Immature natural killer cell (primary cell): ENCODE data around the gene SEMA5A. TPM values are rescaled to one million over a fixed set of nuclear protein-coding genes. Genes with fewer than 3 reads are reported as not detected.

ENCODE experiments used
- DNase-seq, 3 donors: peaks; one replicate each; pipeline ENCODE4 v3.0.0; 2022; ENCODE audit warnings: mixed read lengths in 1 of 3
- H3K27ac Mint-ChIP-seq, 6 donors: one replicate each; pipeline ENCODE4 v1.8.0; 2020; ENCODE audit warnings: mixed read lengths in 6 of 6, mild to moderate bottlenecking in 5 of 6, inconsistent platforms in 4 of 6, moderate library complexity in 3 of 6
- H3K27me3 Mint-ChIP-seq, 3 donors: one replicate each; pipeline ENCODE4 v1.8.0; 2020 to 2021; ENCODE audit warnings: low read depth in 3 of 3, mild to moderate bottlenecking in 3 of 3, mixed read lengths in 3 of 3, moderate library complexity in 3 of 3, inconsistent platforms in 1 of 3
- H3K36me3 Mint-ChIP-seq, 3 donors: one replicate each; pipeline ENCODE4 v1.8.0; 2020; ENCODE audit warnings: mixed read lengths in 3 of 3, inconsistent platforms in 2 of 3, mild to moderate bottlenecking in 2 of 3
- H3K4me1 Mint-ChIP-seq, 2 donors: one replicate each; pipeline ENCODE4 v1.8.0; 2020; ENCODE audit warnings: inconsistent platforms in 2 of 2, mild to moderate bottlenecking in 2 of 2, mixed read lengths in 2 of 2, moderate library complexity in 1 of 2
- H3K4me3 Mint-ChIP-seq, 5 donors: one replicate each; pipeline ENCODE4 v1.8.0; 2020; ENCODE audit warnings: mild to moderate bottlenecking in 5 of 5, mixed read lengths in 5 of 5, inconsistent platforms in 3 of 5, moderate library complexity in 3 of 5
- H3K9me3 Mint-ChIP-seq, 6 donors: one replicate each; pipeline ENCODE4 v1.8.0; 2020; ENCODE audit warnings: mild to moderate bottlenecking in 6 of 6, mixed read lengths in 6 of 6, inconsistent platforms in 4 of 6, moderate library complexity in 3 of 6
- polyA plus RNA-seq, 3 donors: library from polyadenylated mRNA; unstranded; fragments of 300-500 nt; fragmentation: Illumina TruSeq; gene quantifications; one replicate each; pipeline ENCODE4 v1.2.3, GENCODE V29; 2021

The SEMA5A gene
- polyA plus RNA-seq, 3 donors from 2014 or later = 0.02 TPM; not detected in 2

- Mint-ChIP-seq H3K36me3 (no peaks in the 10 kb centered on the region), H3K4me1 (no peaks in the 10 kb centered on the region), H3K9me3 (peaks cover 4 to 28% (median 14%) of the 10 kb centered on the region in 6 donors), H3K27me3 (no peaks in the 10 kb centered on the region), H3K4me3 (no peak overlapping the region), H3K27ac (no peak overlapping the region)
- no peak for DNase-seq
These were observed 75.5 kb downstream of the SEMA5A start for GRCh38 chr5:9470410-9470809.

- Mint-ChIP-seq H3K27ac (no peak overlapping the region), H3K27me3 (no peaks in the 10 kb centered on the region), H3K4me1 (no peaks in the 10 kb centered on the region), H3K4me3 (no peak overlapping the region), H3K9me3 (peaks cover 4 to 11% (median 9%) of the 10 kb centered on the region in 6 donors), H3K36me3 (no peaks in the 10 kb centered on the region)
- DNase-seq = no peak
These were observed 77.9 kb downstream of the SEMA5A start for GRCh38 chr5:9468060-9468388.

DNA sequence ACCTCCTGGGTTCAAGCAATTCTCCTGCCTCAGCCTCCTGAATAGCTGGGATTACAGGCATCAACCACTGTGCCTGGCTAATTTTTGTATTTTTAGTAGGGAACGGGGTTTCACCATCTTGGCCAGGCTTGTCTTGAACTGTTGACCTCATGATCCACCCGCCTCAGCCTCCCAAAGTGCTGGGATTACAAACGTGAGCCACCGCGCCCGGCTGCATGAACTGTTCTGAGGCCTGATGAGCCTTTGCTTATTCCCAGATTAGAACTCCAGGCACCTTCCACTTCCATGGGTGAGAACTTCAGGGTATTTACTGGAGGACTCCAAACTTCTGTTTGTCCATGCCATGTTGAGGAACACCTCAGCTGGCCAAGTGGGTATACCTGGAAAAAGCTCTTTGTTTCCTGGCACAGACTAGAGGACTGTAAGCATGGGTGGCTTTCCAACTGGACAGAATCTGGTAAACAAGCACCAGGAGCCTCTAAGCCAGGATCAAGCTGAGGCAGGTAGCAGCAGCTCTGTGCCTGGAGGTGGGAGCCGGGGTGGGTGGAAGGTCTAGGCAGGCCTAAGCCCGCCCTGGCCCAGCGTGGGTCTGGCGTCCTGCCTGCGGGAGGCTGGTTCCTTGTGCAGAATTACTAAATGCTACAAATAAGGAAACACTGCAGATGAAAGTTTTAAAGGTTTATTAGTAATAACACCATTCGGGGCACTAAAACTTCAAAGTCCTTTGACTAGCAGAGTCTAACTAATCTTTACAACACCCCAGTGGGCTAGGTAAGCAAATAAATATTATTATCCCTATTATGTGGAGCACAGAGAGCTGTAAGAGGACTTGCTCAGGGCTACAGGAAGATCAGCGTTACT, 78.4 kb downstream of the SEMA5A start:
- H3K36me3 Mint-ChIP-seq = no peaks in the 10 kb centered on the region
- H3K4me3 Mint-ChIP-seq = no peak overlapping the region
- H3K9me3 Mint-ChIP-seq = peaks cover 5 to 17% (median 10%) of the 10 kb centered on the region in 6 donors

GRCh38 chr5:9466697-9467096, 79.2 kb downstream of the SEMA5A start:
- Mint-ChIP-seq H3K36me3 (no peaks in the 10 kb centered on the region), H3K27ac (no peak overlapping the region), H3K27me3 (no peaks in the 10 kb centered on the region), H3K9me3 (peaks cover 6 to 13% (median 9%) of the 10 kb centered on the region in 6 donors), H3K4me3 (no peak overlapping the region), H3K4me1 (no peaks in the 10 kb centered on the region)
- no peak for DNase-seq

More for the DNA sequence above, 78.4 kb downstream of the SEMA5A start:
- Mint-ChIP-seq H3K27ac (no peak overlapping the region), H3K27me3 (no peaks in the 10 kb centered on the region), H3K4me1 (no peaks in the 10 kb centered on the region)
- DNase-seq = no peak

- no peak for DNase-seq
- Mint-ChIP-seq H3K36me3 (no peaks in the 10 kb centered on the region), H3K27me3 (no peaks in the 10 kb centered on the region), H3K9me3 (peaks cover 6 to 9% (median 7%) of the 10 kb centered on the region in 6 donors), H3K27ac (no peak overlapping the region), H3K4me3 (no peak overlapping the region), H3K4me1 (no peaks in the 10 kb centered on the region)
These were observed 81.4 kb downstream of the SEMA5A start for GRCh38 chr5:9464478-9464877.

DNA sequence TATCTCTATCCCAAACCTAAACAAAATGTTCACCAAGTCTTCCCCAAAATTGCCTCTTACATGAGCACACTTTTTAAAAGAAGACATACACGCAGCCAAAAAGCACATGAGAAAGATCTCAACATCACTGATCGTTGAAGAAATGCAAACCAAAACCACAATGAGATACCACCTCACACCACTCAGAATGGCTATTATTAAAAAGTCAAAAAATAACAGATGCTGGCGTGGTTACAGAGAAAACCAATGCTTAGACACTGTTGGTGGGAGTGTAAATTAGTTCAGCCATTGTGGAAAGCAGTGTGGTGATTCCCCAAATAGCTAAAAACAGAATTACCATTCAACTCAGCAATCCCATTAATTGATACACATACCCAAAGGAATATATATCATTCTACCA, 83.8 kb downstream of the SEMA5A start:
- Mint-ChIP-seq H3K4me1 (no peaks in the 10 kb centered on the region), H3K27me3 (no peaks in the 10 kb centered on the region), H3K27ac (no peak overlapping the region), H3K36me3 (no peaks in the 10 kb centered on the region), H3K4me3 (no peak overlapping the region), H3K9me3 (peaks cover 4 to 16% (median 9%) of the 10 kb centered on the region in 6 donors)
- no peak for DNase-seq

- Mint-ChIP-seq H3K27me3 (no peaks in the 10 kb centered on the region), H3K4me1 (no peaks in the 10 kb centered on the region), H3K36me3 (no peaks in the 10 kb centered on the region), H3K9me3 (peaks cover 3 to 21% (median 5%) of the 10 kb centered on the region in 6 donors), H3K4me3 (no peak overlapping the region), H3K27ac (no peak overlapping the region)
- DNase-seq = no peak
These were observed 84.8 kb downstream of the SEMA5A start for GRCh38 chr5:9460885-9461645.

DNA sequence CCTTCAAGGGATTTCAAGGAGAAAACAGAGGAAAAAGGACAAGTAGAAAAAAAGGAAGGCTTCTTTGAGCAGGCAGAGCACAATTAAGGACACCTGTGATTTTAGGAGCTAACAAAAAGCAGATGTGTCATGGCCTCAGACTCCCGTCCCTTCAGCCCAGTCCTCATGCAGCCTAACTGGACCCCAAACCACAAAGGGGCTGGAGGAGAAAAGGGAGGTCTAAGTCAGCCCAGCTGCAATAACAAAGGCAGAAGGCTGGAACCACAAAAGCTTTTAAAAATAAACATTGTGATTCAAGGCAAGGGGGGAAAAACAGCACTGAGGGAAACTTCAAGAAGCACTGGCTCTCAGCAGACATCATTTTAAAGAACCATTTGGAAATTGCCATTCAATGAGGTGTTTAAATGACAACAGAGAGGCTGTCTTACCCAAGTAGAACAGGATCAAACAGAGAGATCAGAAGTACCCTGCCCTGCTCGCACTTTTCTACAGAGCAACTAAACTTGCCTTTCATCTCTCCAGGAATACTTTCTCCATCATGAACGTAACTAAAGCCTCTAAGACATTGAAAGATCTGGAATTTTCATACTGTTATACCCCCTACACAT, 89.3 kb downstream of the SEMA5A start:
- DNase-seq = no peak
- H3K9me3 Mint-ChIP-seq = peaks cover 4 to 38% (median 11%) of the 10 kb centered on the region in 6 donors
- H3K27ac Mint-ChIP-seq = no peak overlapping the region
- no peaks in the 10 kb centered on the region for H3K4me1 Mint-ChIP-seq
- H3K4me3 Mint-ChIP-seq = no peak overlapping the region
- H3K27me3 Mint-ChIP-seq = no peaks in the 10 kb centered on the region
- H3K36me3 Mint-ChIP-seq = no peaks in the 10 kb centered on the region

DNA sequence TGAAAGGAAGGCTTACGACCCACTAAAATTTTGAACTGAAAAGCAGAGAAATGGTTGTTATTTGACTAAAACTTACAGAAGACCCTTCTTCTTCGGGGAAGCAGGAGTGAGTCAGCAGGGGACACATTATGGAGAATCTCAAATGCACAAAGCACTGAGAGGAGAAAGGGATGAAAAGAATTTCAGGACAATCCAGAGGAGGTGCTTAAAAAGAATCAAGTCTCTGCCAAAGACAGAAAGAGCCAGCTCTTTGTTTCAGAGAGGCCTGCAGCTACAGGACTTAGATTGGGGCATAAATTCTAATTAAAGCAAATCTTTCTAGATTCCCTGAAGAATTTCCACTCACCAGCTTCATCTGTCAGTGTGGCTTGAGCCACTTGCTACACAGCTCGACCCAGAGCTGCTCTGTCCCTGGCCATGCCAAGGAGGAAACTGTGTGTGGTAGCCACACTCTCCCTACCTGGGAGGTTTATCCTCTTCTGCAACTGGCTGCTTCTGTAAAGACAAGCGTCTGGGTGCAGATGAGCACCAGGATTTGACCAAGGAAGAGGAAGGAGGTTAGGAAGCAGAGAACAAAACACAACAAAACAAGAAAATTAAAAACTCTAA, 89.9 kb downstream of the SEMA5A start:
- peaks cover 4 to 42% (median 12%) of the 10 kb centered on the region in 6 donors for H3K9me3 Mint-ChIP-seq
- no peak for DNase-seq
- no peaks in the 10 kb centered on the region for H3K27me3 Mint-ChIP-seq
- H3K27ac Mint-ChIP-seq = no peak overlapping the region
- no peaks in the 10 kb centered on the region for H3K36me3 Mint-ChIP-seq
- H3K4me1 Mint-ChIP-seq = no peaks in the 10 kb centered on the region
- H3K4me3 Mint-ChIP-seq = no peak overlapping the region

GRCh38 chr5:9454491-9454890, 91.4 kb downstream of the SEMA5A start:
- peaks cover 4 to 43% (median 16%) of the 10 kb centered on the region in 6 donors for H3K9me3 Mint-ChIP-seq
- no peak overlapping the region for H3K4me3 Mint-ChIP-seq
- DNase-seq = no peak
- H3K27ac Mint-ChIP-seq = no peak overlapping the region
- H3K27me3 Mint-ChIP-seq = peaks cover 0 to 2% (median 0%) of the 10 kb centered on the region in 3 donors
- no peaks in the 10 kb centered on the region for H3K4me1 Mint-ChIP-seq
- no peaks in the 10 kb centered on the region for H3K36me3 Mint-ChIP-seq

DNA sequence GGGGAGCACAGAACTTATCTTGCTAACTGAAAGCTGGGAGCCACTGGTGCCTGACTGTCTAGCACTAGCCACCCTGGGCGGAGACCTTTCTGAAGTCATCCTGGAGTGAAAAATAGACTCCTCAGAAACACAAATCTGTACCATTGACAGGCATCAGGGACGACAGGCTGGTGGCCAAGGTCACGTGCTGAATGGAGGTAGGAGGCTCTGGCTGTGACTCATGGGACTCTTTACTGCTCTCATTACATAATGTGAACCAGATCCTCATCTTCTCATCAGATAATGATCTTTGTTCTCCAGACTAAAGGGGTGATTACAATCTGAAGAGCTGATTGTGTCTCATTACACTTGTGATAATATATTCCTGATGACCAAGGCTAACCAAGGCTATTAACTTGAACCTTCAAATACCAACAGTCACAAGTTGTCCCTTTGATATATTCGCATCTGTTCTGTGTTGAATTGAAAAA, 91.8 kb downstream of the SEMA5A start:
- peaks cover 4 to 43% (median 18%) of the 10 kb centered on the region in 6 donors for H3K9me3 Mint-ChIP-seq
- no peaks in the 10 kb centered on the region for H3K36me3 Mint-ChIP-seq
- no peak overlapping the region for H3K27ac Mint-ChIP-seq

GRCh38 chr5:9453480-9454011, 92.3 kb downstream of the SEMA5A start:
- Mint-ChIP-seq H3K4me3 (no peak overlapping the region), H3K27me3 (peaks cover 0 to 2% (median 0%) of the 10 kb centered on the region in 3 donors), H3K4me1 (no peaks in the 10 kb centered on the region), H3K36me3 (no peaks in the 10 kb centered on the region), H3K27ac (no peak overlapping the region), H3K9me3 (peaks cover 4 to 43% (median 20%) of the 10 kb centered on the region in 6 donors)
- no peak for DNase-seq

More for the DNA sequence above, 91.8 kb downstream of the SEMA5A start:
- peaks cover 0 to 2% (median 0%) of the 10 kb centered on the region in 3 donors for H3K27me3 Mint-ChIP-seq
- DNase-seq = no peak
- H3K4me3 Mint-ChIP-seq = no peak overlapping the region
- H3K4me1 Mint-ChIP-seq = no peaks in the 10 kb centered on the region

GRCh38 chr5:9452181-9452580, 93.7 kb downstream of the SEMA5A start:
- Mint-ChIP-seq H3K27ac (no peak overlapping the region), H3K4me3 (no peak overlapping the region), H3K9me3 (peaks cover 4 to 38% (median 18%) of the 10 kb centered on the region in 6 donors), H3K27me3 (peaks cover 0 to 2% (median 0%) of the 10 kb centered on the region in 3 donors), H3K4me1 (no peaks in the 10 kb centered on the region), H3K36me3 (no peaks in the 10 kb centered on the region)
- DNase-seq = no peak
